Measurements from ENCODE around the gene SPC24.
"Not testable (repeated sequence)": the region's sequence is repeated elsewhere in the genome, so short reads cannot be mapped to it uniquely, and the experiment has no call there.

- TF ChIP-seq POLR2AphosphoS5 (IDR thresholded peaks at IDR 0.05); CTCF (IDR thresholded peaks at IDR 0.05); POLR2A (IDR thresholded peaks at IDR 0.05; ENCODE audit: low read depth): not testable (repeated sequence)
Measured at GRCh38 chr19:11180975-11181374, 25.4 kb upstream of the SPC24 start.
